ENCODE results near the gene CPNE2.
"Not testable (repeated sequence)": the region's sequence is repeated elsewhere in the genome, so short reads cannot be mapped to it uniquely, and the experiment has no call there.

CPNE2 gene

DNA sequence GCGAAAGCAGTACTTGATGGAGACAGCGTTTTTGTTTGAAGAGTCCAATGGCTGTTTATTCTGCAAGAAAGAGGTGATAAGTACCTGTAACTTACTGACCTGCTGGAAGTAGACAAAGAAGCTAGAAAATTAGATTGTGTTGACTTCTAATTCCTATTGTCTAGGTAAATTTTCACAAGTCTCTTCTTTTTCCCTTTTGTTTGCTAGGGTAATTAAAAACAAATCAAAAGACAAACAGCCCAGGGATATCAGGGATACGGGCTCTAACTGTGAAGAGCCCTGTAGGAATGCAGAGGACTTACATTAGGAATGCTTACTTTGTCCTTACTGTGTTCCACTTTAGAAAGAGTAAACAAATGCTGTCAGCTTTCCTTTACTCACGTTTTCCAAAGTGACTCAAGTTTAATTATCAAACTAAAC is 86.4 kb downstream of the CPNE2 start:
- no peak for DNase-seq

DNA sequence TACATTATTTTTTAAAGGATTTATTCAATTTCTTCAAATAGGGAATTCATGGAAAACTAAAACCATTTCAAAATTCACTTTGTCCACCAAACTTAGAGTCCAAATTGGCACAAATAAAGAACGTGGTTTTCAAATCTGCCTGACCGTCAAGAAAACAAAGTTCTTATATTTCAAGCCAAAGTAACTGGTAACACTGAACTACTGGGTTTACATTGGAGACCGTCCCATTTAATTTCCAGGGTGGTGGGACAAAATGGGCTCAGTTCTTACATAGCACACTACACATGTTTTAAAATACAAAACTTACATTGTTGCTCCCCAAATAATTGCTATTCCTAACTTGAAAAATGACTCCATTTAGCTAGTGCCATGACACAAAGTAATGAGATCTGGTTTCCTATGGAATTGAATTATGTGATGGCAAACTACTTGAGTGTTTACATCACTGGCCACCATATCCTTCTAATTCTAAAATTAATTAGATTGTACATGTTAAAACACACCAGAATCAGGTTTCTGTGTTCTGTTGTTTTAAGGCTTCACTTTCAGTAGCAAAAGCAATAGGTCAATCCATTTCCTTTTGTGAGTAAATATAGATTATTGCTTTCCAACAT is 86.9 kb downstream of the CPNE2 start:
- DNase-seq = no peak

DNA sequence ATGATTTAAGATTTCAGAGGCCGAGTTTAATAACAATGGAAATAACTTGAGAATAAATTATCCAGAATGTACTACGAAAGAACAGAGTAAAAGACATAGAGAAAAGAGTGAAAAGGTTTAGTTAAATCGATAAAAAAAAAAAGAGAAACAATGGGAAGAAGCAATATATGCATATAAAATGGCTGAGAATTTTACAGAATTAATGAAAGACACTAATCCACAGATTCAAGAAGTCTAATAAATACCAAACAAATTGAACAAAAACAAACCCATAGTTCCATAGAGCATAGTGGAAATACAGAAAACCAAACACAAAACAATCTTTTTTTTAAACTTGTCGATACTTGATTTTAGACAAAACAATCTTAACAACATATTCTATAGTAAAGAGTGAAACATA is 91.7 kb downstream of the CPNE2 start:
- DNase-seq = no peak

DNA sequence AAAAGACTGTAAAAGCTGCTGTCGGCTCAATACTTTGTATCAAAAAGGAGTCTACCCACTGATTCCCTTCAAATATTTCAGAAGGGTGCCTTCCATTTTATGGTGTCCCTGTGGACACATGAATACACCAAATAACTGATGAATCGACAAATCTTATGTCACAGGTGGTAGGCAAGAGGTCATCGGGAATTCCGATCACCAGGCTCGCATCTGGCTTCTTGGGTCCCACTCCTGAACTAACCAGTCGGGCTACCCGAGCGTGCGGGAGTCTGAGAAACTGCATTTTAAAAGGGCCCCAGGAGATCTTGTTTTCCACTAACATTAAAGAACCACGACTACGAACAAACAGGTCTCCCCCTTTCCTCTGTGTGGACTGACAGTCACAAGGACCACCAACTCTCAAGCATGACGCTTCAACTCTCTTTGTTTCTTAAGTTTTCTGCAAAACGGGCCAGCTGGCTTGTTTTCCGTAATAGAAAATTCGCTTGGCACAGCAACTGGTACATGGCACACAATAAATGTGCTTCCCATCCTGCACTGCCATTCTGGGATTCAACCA is 92.6 kb downstream of the CPNE2 start:
- no peak for DNase-seq

DNA sequence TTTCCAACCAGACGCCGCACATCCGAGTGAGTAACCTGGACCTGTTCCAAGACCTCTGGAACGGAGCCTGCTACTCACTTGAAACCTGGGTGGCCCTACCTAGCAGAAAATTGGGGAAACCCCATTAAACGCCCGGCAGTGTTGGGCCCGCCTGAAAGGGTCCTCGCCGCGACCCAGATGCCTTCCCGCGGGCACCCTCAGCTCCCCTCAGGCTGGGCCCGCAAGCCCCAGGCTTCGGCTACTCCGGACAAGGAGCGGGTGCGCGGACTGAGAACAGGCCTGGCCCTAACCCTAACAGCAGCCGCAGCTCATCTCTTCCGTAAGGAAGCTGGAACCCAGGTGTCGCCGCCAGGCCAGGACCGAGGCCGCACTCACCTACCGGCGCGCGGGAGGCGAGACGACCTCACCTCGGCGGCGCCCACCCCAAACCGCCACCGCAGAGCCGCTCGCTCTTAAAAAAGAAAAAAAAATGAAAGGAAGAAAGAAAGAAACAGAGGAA is 93.1 kb downstream of the CPNE2 start:
- DNase-seq = peak; percentile 78

DNA sequence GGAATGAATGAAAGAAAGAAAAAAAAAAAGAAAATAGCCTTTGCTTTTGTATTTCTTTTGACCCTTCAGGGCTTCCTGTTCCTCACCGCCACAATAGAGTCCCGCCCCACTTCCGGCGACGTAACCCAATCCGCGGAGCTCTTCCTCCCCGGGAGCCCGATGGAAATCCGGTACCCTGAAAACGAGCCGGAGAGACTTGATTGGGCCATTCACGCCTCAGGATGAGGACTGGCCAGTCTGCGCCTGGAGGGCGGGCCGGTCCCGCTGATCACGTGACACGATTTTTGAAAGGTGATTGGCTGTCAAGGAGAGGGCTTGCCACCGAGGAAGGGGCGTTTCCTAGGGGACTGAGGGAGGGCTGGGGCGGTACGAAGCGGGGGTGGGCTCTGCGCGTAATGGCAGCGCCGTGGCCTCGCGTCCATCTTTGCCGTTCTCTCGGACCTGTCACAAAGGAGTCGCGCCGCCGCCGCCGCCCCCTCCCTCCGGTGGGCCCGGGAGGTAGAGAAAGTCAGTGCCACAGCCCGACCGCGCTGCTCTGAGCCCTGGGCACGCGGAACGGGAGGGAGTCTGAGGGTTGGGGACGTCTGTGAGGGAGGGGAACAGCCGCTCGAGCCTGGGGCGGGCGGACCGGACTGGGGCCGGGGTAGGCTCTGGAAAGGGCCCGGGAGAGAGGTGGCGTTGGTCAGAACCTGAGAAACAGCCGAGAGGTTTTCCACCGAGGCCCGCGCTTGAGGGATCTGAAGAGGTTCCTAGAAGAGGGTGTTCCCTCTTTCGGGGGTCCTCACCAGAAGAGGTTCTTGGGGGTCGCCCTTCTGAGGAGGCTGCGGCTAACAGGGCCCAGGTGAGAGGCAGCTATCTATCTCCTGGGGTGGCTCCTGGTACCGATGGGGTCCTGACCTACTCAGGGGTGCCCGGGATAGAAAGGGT is 93.8 kb downstream of the CPNE2 start, which contains the start of the genes PSME3IP1 and RSPRY1:
PSME3IP1 (minus strand) TSS at position 95 of the 927 bp plus-strand sequence. CDS start 12,185 bp downstream, outside the sequence.
RSPRY1 (plus strand) TSS at position 385 of the 927 bp plus-strand sequence. CDS start 18,330 bp downstream, outside the sequence.
- peak; percentile 100 for DNase-seq

DNA sequence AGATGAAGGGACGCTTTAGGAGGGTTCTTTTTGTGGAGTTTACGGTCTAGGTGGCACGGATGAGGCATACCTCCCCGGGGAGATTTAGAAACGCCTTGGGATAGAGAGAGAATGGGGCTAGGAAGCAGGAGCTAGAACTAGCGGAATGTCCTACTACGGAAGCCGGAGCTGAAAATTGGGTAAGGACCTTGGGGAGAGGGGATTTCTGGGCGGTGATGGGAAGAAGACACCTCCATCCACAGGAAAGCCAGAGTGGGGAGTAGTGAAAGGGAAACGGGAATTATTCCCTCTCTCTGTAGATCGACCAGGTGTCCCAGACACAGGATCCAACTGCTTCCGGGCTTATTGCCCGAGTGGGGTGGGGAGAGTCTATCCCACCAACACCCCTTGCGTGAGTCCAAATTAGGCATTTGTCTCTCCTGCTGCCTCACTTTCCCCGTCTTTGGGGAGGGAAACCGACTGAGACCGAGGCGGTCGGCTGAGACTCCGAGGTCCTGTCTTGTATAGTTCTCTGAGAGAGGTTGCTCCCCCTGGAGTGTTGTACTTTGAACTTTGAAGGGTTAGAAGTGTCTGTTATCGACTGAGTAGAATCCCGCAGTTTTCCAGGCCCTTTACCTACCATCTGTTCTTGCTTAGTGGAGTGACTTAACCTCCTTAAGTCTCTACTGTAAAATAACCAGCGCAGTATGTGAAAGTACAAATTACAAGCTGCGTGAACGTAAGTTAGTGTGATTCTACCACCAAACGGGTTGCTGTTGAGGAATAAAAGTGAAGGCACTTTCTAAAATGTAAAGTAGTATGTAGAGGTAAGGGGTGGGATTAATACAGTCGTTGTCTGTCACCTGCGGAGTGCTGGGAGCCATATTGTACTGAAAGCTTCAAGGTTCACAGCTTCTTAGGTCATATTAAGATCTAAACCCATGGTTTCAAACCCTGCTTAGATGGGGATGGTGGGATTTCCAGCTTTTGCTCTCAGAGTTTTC is 94.8 kb downstream of the CPNE2 start:
- DNase-seq = peak; percentile 26

DNA sequence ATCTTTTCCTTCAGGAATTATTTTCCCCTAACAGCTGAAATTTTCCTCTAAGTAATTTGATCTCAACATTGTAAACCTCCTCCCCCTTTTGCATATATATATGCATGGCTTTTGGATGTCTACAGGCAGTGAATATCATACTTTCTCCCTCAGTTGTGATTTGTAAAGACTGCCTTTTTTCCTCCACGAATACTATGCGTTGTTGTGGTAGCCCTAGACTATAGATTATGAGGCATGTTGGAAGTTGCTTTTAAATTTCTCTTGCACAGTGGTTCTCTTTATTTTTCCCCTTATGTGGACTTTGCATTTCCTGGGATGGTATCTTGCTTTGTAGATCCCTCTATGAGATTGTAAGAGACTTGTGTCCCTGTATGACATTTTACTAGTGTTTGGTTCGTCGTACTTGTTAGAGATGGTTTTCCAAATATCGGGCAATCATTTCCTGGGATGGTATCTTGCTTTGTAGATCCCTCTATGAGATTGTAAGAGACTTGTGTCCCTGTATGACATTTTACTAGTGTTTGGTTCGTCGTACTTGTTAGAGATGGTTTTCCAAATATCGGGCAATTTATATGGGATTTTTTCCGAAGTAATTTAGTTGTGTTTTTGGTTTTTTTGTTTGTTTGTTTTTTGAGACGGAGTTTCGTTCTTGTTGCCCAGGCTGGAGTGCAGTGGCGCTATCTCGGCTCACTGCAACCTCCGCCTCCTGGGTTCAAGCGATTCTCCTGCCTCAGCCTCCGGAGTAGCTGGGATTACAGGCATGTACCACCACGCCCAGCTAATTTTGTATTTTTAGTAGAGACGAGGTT is 95.7 kb downstream of the CPNE2 start:
- not testable (repeated sequence) for DNase-seq

DNA sequence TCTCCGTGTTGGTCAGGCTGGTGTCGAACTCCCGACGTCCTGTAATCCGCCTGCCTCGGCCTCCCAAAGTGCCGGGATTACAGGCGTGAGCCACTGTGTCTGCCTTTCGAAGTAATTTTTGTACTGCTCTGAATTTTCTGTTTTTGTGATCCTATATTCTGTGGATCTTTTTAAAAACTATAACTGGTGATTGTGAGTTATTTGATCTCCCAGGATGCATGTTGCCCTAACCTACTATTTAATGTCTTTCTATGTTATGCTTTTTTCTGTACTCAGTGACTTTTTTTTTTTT is 96.3 kb downstream of the CPNE2 start:
- no peak for DNase-seq

DNA sequence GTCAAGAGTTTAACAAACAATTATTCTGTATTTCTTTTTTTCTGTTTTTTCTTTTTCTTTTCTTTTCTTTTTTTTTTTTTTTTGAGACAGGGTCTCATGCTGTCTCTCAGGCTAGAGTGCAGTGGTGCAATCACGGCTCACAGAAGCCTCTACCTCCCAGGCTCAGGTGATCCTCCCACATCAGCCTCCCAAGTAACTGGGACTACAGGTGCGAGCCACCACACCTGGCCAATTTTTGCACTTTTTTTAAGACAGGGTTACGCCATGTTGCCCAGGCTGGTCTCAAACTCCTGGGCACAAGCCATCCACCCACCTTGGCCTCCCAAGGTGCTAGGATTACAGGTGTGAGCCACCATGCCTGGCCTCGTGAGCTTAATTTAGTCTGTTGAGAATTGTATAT is 97.1 kb downstream of the CPNE2 start:
- not testable (repeated sequence) for DNase-seq

DNA sequence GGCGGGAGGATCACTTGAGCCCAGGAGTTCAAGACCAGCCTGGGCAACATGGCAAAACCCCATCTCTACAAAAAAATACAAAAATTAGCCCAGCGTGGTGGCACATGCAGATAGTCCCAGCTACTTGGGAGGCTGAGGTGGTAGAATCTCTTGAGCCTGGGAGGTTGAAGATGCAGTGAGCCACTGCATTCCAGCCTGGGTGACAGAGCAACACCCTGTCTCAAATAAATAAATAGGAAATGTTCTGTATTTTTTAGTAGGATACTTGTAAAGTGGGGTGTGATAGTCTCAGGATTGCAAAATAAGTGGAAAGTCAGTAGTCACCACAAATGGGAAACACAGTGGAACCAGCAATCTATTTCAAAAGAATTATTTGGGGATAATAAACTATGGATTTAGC is 97.8 kb downstream of the CPNE2 start:
- no peak for DNase-seq

DNA sequence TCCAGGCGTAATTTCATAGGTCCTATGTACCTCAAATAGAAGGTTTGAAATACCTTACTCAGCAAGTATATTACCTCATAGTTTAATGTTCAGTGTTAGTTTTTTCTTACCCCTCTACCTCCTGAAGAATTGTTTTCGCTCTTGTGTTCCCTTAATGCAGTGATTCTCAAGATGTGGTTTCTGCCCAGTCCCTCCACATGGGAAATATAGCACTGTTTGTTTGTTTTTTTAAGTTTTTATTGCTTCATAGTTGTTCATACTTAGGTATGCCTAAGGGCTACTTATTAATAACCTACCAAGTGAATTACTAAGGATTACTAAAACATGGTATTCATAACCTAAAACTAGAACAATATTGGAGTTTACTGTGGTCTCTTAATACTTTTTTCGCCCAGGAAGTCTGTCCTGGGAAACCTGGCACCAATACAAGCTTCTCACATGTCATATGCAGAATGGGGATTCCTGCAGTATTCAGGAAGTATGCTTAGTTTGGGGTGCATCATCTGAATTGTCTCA is 98.7 kb downstream of the CPNE2 start:
- DNase-seq = peak; percentile 33

DNA sequence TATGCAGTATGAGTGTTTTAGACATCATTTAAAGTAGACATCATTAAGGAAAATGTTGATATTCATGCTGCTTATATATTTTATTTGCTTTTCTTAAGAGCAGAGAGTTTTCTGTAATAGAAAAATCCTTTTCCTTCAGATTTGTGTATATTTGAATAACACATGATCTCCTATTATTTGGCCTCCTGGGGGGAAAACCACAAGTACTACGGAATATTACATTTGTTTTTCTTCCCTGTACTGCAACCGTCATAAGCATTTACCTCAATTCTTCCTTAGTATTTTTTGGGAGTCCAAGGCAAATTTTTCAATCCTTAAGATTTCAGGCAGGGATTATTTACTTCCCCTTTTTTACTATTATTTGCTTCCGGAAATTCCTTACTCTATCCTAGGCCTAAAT is 99.8 kb downstream of the CPNE2 start:
- peak; percentile 41 for DNase-seq

DNA sequence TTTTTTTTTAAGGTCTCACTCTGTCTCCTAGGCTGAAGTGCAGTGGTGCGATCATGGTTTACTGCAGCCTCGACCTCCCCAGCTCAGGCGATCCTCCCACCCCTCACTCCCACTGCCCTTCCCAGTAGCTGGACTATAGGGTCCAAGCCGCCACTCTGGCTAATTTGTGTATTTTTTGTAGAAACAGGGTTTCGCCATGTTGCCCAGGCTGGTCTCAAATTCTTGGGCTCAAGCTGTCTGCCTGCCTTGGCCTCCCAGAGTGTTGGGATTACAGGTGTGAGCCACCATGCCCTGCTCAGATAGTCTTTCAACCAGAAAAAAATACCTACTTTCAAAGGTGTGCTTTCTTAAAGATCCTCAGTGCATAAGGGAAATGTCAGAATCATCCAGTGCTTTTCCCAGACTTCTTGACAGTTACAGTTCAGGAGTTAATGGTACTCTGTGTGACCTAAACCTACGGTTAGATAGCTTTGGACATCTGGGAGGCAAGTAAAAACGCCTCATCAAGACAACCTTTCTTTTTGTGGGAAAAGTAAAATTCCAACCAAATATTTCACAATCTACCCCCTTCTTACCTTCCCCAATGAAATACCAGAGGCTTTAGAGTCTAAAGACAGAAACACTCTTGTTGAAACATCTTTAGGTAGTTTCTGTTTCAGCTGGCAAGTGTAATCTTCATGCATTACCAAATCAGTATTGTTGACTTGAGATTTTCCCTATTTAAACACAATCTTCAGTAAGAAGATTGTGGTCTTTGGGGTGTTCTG is 100.5 kb downstream of the CPNE2 start:
- peak; percentile 67 for DNase-seq

DNA sequence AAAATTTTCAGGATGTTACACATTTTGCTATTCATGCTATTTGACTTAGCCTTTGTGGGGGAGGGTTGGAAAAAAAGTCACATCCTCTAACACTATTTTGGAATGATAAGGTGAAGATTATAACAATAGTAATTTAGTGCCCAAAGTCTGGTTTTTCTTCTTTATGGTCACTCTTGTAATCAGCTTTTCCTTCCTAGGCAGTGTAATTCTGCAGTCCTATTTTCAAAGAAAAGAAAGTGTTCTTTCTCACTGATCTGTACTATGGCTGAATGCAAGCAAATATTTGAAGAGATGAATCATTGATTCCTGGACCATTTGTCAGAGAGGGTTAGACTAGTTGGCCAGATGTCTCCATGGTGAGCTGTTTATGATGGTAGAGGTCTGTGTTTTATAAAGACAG is 102.1 kb downstream of the CPNE2 start:
- peak; percentile 94 for DNase-seq

DNA sequence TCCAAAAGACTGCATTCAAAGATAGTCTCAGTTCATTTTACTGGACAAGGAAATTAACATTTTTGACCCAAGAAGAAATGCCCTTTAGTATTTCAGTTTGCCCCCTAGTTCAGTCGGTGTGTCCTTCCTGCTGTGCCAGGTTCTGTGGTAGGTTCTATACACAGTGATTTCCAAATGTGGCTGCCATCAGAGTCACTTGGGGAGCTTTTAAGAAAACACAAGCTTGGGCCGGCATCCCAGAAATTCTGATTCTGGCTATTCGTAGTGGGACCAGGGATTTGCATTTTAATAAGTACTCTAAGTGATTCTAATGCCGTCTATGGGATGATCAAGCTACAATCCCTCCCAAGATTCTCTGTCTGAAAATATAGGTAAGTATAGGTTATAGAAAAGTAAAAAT is 103.9 kb downstream of the CPNE2 start:
- DNase-seq = no peak

DNA sequence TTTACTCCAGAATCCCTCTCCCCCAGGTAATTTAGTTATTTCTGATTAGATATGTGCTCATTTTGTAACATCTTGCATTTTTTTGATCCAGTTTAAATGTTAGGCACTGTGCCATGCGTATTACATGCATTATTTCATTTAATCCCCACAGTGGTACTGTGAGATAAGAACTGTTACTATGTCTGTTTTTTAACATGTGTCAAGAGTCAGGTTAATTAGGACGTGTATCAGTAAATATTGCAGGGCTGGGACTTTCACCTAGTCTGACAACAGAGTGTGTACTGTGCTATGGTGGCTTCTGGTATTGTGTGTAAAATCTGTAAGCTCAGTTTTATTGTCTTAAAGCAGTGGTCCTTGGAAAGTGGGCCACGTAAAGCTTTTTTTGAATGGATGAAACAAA is 104.4 kb downstream of the CPNE2 start:
- DNase-seq = no peak

All from fibroblast of skin of right biceps (primary cell).